IPS DF 4.7 (cell line): Measurements from ENCODE around the gene PIK3R1.

Experiments
- DNase-seq: peaks from one replicate; pipeline ENCODE4 v3.0.0-alpha.2; 2013; ENCODE audit warnings: low spot score; ENCODE audit errors: extremely low read depth

PIK3R1 gene

GRCh38 chr5:68329554-68330255, 114.1 kb downstream of the PIK3R1 start:
- DNase-seq, result no peak

DNA sequence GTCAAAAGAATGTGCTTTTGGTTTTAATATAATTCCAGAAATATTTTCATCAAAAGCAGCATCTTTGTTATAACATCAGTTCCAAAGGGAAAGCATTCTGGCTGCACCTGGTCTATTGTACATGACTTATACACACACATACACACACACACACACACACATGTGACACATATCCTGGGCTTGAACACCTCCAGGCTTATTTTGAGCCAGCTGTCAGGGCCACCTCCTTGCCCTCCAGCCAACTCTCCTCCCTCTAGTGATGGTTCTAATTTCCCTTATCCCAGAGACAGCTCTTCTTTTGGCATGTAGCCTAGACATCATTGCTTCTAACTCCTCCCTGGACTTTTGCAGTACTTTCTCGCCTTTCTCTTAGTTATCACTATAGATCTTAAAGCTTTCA, 115.0 kb downstream of the PIK3R1 start:
- DNase-seq, result no peak

DNA sequence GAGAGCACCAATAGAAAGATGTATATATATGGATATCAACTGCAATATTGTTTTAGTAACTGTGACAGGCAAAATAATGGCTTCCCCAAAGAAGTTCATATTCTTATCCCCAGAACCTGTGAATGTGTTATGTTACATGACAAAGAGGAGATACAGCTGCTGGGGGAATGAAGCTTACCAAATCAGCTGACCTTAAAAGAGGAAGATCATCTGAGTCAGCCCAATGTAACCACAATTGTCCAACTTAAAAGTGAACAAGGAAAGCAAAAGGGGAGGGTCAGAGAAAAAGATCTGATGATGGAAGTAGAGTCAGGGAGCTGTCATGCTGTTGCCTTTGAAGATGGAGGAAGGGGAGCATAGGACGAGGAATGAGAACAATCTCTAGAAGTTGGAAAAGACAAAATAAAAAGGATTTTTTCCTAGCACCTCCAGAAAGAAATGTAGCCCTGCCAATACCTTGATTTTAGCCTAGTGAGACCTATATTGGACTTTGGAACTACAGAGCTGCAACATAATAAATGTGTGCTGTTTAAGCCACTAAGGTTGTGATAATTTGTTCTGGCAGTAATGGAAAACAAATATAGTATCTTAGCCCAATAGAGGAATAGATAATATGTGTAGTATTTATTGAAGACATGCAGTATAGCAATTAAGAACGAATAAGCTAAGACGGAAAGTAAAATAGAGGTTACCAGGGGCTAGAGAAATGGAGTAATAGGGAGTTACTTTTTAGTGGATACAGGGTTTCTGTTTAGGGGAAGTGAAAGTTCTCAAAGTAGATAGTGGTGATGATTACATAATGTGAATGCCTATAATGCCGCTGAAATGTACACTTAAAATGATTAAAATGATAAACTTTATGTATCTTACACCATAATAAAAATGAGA, 115.9 kb downstream of the PIK3R1 start:
- no peak for DNase-seq

GRCh38 chr5:68332080-68332451, 116.5 kb downstream of the PIK3R1 start:
- DNase-seq, result no peak

DNA sequence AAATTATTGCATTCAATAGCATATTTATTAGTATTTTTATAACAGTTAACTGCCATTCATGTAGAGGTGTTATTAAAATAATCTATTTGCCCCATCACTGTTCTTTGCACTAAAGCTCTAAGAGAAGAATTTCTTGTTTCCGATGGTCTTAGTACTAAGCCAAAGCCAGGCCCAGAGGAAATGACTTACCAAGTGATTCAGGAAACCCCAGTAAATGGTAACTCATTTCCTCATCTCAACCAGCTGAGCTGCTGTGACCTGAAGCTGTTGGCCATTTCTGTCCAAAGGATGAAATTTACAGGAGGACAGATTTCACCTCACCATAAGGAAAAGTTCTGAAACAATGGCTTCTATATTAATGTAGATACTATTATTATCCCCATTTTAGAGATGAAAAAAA, 117.0 kb downstream of the PIK3R1 start:
- no peak for DNase-seq

DNA sequence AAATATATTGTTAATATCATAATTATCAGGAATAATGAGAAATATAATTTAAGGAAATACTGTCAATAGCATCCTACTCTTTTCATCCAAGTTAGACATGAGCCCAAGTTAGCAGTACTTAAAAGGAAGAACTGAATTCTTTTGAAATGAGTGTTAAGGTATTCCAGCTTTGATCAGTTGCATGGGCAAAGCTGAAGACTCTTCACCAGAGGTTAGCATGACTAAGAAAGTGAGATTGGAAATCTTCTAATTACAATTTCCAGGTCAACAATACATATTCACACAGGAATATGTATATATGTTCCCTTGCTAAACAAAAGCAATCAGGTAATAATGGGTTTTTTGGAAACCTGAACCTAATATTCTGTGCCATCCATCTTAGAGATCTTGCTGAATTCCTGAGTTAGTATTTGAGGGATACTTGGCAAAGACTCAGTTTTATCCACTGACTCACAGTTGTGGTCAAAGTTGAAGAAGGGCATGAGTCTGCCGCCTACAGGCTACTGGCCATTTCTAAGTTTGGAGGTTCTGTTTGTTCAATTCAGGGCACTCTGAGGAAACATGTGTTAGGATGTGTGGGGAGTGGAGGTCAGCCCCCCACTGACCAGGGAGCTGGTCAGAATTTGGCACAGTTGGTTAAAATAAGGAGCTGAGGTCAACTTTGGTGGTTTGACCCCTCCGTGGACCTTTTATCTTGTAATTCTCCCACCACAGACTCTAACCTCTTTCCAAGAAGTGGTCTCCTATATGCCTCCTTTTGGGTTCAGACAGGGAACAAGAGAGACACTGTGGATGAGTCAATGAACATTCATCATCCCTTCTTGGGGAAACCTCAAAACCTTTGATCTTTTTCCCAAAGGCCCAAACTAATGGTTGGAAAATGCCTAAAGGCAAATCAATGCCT, 118.3 kb downstream of the PIK3R1 start:
- DNase-seq, result no peak

GRCh38 chr5:68334553-68334886, 119.0 kb downstream of the PIK3R1 start:
- no peak for DNase-seq

GRCh38 chr5:68335075-68335474, 119.5 kb downstream of the PIK3R1 start:
- DNase-seq, result no peak

DNA sequence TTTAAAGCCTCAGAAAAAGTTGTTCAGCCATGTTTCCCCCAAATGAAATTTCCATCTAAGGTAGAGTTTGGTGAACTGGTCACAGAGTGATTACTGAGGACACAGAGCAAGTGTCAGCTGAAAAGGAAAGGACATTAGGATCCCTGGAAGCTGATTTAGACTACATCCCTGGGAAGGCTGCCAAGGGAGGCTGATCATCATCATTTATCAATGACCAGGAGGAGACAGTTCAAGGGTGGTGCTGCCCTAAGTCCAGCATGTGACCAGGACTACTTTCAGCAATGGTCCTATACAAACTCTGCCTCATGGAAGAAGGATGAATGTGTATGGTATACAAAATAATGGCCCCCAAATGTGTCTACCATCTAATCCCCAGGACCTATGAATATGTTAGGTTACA, 120.6 kb downstream of the PIK3R1 start:
- no peak for DNase-seq

DNA sequence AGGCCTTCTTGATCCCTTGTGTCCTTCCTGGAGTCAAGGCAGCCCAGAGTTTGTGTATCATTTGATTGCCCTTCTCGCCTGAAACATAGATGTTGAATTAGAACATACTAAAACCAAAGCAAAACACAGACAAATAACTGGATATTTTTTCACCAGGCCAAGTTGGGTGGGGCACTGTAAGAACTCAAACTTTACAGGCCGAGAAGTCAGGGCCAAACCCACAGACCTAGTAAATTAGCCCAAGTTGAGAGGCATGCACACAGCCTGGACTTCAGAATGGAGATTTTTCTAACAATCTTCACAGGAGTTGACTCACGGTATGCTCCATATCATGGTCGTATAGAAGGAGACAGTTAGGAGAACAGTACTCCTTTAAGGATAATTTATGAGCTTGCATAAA, 121.7 kb downstream of the PIK3R1 start:
- DNase-seq, result no peak

DNA sequence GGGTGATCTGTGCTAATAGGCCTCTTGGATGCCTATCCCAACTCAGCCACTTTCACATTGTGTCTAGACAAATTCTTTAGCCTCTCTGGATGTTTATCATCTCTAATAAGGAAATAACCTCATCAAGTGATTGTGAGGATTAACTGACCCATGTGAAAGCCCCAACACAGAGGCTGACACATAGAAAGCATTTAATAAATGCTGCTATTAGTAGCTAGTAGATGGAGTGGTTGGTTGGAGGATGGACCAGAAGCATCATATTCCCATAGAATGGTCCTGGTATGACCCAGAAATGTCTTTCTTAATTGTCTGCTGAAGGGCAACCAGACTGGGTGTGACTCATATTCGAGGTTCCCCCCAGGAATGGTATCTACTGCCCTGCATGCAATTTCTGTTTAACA, 124.4 kb downstream of the PIK3R1 start:
- no peak for DNase-seq

DNA sequence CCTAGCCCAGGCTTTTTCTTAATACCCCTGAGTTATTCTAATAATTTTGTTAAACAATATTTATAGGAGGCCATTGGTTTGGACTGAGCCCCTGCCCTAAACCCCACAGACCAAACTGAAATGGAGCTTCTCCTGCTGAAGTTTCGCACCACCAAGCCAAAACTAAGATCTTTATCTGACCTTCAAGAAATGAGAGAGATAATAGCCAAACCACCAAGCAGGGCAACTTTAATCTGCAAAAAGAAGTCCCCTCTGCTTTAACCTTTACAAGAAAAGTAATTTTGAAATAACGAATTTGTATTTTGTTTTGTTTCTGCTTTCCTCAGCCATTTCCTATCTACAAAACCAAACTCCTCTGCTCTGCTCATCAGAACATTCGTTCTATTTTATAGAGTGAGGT, 125.5 kb downstream of the PIK3R1 start:
- no peak for DNase-seq

- DNase-seq, result no peak
Measured at GRCh38 chr5:68342693-68343092, 127.1 kb downstream of the PIK3R1 start.

DNA sequence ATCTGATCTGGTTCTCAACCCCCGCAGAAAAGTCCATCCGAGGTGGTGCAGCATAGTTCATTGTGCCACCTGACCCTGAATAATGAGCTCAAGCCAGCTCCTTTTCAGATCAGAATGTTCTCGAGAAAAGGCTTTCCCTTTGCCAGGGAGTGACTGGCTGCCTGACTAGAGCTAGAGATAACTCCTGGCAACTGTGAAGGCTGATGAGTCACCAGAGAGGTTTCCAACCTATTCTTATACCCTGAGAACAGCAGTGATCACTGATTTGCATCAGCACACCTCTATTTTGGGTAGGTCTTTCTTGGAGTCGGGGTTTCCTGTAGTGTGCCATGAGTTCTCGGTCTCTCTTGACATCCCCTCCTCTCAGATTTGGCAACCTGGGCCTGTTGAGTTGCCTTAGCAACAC, 127.9 kb downstream of the PIK3R1 start:
- no peak for DNase-seq

DNA sequence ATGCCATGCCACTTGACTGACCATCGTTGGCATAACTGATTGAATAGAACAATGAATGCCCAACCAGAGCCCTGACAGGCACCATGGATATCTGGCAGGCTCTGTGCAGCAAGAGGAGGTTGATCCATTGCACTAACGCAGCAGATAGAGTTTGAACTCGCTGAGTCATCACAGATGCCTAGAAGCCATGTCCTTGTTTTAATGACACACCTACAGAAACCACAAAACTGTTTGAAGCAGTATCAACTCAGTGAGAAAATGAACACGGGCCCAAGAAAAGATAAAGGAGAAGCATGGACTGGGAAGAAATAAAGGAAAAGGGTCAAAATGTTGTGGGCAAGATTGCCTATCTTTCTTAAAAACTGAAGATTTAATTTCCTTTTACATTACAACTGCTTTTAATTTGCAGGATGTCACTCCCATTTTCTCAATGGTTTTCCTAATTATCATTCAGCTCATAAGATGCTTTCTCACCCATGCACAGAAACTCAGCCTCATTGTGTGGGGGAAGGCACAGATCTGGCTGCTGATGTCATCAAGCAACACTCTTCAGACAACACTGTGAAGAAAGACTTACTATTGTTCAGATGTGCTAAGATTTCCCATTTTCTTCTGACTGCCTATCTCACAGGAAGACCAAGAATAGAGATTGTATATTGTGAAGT, 129.0 kb downstream of the PIK3R1 start:
- no peak for DNase-seq

GRCh38 chr5:68345171-68345570, 129.6 kb downstream of the PIK3R1 start:
- no peak for DNase-seq

DNA sequence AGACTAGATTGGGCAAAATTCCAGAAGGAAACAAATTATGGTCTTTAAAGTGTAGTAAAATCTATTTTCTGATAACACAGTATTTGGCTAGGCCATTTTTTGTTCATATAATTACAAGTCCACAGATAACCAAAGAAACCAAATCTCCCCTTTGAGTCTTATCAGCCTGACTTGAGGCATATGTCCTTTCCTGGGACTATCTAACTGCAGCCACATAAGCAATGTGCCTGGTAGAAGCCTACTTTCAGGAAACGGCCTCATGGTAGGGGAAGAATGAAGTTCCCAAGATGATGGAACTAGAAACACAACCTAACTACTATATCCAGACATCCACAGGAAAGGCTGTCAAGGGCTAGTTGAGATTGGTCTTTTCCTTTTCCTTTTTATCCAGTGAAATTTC, 130.0 kb downstream of the PIK3R1 start:
- no peak for DNase-seq

DNA sequence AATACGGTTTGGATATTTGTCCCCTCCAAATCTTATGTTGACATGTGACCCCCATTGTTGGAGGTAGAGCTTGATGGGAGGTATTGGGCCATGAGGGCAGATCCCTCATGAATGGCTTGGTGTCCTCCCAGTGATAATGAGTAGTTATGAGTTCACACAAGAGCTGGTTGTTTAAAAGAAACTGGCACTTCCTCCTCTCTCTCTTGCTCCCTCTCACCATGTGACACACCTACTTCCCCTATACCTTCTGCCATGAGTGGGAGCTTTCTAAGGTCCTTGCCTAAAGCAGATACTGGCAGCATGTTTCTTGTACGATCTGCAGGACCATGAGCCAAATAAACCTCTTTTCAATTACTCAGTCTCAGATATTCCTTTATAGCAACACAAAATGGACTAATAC, 132.0 kb downstream of the PIK3R1 start:
- DNase-seq, result no peak

- no peak for DNase-seq
Measured at GRCh38 chr5:68348447-68349222, 133.1 kb downstream of the PIK3R1 start.

GRCh38 chr5:68350176-68350575, 134.6 kb downstream of the PIK3R1 start:
- DNase-seq, result no peak
